ENCODE measurements around the gene LAMA3.

DNA sequence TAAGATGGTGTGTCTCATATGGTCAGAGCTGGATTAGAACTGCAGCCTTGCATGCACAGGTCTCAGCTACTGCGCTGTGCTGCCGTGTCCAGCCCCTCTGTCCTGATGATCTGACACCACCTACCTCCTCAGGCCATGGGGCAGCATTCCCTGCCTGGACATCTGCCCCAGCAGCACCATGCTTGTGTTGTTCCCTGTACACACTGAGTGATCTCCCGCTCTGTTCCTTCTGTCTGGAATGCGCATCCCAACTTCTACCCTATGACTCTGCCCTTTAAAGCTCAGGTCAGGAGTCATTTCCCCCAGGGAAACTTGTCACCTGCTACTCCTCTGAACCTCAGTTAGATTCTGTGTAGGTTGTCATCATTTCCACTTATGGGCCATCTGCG, 167.9 kb downstream of the LAMA3 start:
- TF ChIP-seq POLR2AphosphoS5 (IDR thresholded peaks at IDR 0.05; ENCODE audit: low read depth, low read length) (no peak), POU2F2 (IDR thresholded peaks at IDR 0.05; ENCODE audit: low read depth, low read length) (no peak), POLR2A (IDR thresholded peaks at IDR 0.05; ENCODE audit: low read depth, low read length) (no peak), PAX5 (IDR thresholded peaks at IDR 0.05; ENCODE audit: insufficient read depth, low read length, severe bottlenecking) (no peak), TAF1 (IDR thresholded peaks at IDR 0.05; ENCODE audit: low read depth, low read length) (no peak), SPI1 (IDR thresholded peaks at IDR 0.05; ENCODE audit: low read depth, low read length) (no peak)

All from GM12891 (cell line).